ENCODE measurements around the gene INSL3.

Gene INSL3

DNA sequence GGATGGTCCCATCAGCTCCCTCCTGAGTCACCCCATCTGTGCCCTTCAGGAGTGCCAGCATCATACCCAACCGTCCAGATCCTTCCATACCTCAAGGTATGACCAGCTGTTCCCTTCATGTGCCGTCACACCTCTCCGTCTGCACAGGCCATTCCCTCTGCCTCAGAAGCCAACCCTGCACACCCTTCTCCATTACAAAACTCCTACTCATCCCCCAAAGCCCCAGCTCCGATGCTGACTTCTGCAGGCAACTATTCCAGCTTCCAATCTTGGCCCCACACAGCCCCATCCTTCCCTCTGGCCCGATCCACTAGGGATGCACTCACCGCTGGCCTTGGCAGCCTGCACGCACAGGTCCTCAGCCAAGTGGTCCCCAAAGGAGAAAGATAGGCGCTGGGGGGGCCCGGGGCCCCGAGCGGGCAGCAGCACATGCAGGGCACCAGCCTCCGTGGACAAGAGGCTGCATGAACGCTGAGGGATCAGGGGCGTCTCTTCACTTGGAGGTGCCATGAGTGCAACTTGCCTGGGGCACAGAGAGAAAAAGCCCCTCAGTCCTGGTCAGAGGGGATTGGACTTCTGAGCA lies 22.7 kb upstream of the INSL3 start:
- no peak for DNase-seq

DNA sequence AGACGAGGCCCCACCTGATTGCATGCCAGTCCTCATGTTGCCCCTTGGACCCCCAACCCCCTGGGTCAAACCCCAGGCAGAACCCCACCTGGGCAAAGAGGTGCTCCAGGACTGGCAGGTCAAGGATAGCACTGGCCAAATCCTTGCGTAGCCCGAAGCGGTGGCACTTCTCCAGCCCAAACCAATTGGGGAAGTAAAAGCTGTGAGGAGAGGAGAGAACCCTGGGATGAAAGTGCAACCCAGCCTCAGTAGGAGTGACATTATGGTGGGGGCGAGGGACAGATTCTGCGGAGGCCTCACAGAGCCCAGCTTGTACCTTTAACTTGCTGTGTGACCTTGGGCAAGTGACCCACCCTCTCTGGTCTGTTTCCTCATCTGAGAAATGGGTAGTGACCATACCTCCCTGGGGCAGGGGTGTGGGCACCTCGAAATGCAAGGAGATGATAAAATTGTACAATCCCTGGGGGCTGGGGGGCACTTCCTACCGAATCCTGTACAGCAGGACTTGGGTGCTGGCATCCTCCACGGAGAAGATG lies 22.0 kb upstream of the INSL3 start:
- DNase-seq, result no peak

DNA sequence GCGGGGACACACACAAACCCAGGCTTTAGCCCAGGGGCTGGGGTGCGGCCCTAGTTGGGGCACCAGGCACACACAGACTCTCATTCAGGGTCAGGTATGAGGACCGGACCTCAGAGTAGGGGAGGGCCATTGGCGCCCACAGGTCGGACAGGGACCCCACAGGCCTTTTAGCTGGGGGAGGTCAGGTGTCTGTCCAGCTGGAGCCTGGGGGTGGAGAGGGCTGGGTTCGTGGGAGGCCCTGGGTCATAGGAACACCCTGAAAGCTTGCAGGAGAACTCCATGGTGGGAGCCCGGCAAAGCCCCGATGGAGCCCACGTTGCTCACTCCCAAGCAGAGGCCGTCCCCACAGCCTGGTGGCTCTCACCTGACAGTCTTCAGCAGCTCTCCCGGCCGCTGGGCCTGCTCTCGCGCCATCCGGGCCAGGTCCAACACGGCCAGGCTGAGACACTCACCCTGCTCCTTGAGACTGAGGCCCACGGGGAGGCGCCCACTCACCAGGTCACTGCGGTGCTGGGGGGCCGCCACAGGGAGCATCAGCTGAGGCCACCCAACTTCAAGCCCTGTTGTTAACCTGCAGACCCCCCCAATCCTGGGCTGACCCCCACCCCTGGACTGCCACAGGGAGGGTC lies 21.5 kb upstream of the INSL3 start:
- no peak for DNase-seq

- DNase-seq, result peak; percentile 90
Observed at GRCh38 chr19:17841810-17842662, 20.7 kb upstream of the INSL3 start.

DNA sequence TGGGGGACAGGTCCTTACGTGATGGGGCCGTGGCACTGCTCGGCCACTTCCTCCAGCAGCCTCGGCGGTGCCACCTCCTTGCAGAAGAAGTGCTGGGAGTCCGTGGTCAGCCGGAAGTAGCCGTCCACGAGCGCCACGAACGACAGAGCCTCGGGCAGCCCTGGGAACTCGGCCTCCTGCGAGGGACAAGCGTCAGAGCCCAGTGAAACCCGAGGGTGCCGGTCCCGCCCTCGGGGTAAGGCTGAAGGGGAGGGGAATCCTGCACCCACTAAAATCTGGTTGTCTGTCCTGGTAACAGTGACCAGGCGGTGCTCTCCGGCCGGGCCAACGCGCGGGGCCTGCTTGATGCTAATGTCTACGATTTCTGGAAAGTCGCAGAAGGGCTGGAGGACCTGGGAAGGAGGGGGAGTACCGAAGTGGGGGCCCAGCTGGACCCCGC lies 20.1 kb upstream of the INSL3 start:
- no peak for DNase-seq

- DNase-seq, result no peak
Observed at GRCh38 chr19:17840019-17840418, 18.7 kb upstream of the INSL3 start.

- DNase-seq, result no peak
Observed at GRCh38 chr19:17837972-17838371, 16.7 kb upstream of the INSL3 start.

GRCh38 chr19:17836530-17836929 lies 15.2 kb upstream of the INSL3 start:
- DNase-seq, result no peak

DNA sequence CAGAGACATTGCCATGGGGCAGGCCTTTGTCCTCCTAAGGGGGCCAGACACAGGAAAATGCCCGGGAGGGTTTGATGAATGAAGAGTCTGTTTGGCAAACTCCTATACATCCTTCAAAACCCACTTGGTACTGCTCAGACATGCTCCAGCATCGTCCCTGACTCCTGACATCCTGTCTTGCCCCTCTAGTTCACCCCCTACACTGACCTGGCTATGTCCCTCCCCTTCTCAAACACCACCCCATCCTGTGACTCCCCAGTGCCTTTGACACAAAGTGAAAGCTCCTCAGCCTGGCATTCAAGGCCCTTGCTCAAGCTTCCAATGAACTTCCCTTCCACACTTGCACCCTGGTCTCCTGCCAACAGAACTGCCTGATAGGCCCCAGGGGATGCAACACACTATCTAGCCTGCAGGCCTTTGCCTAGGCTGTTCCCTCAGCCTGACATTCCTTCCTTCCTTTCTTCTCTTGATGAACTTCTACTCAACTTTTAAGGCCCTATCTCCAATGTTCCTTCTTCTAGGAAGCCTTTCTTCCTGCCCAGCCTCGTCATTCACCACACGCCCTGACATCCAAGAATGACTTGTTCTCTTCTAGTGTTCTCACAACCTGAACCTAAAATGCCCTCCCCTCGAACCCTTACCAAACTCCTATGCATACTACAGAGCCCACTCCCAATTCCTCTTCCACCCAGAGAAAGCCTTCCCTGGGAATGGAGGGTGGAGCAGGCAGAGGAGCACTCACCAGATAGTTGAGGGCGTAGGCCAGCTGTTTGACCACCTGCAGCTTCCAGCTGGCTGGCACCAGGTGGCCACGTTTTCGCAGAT lies 14.1 kb upstream of the INSL3 start:
- DNase-seq, result no peak

GRCh38 chr19:17834350-17835181 lies 13.2 kb upstream of the INSL3 start:
- no peak for DNase-seq

DNA sequence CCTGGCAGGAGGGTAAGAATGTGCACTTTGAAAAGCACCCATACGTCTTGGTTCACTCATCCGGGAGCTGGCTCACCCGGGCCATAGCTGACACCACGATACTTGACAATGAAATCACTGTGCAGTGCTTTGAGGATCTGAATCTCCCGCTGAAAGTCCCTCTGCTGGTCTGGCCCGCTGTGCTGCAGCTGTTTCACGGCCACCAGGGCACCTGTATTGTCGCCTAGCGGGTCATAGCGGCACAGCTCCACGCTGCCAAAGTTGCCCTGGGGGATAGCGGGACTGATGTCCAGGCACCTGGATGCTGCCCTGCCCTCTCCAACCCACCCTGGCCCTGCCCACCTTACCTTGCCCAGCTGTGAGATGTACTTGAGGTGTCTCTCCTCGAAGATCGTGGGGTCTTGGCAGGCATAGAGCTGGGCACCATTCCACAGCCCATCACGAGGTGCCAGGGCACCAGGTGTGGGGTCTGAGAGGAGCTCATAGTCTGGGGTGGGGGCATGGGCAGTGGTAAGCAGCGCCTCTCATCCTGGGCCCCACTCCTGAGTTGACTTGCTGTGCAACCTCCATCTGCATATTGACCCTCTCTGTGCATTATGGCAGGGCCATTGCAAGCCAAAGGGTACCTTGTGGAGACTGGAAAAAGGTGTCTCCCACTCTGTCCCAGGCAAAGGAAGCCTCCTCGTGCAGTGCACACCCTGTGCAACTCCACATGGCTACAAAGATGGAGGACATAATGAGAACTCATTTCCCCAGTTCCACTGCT lies 11.3 kb upstream of the INSL3 start:
- DNase-seq, result no peak

- DNase-seq, result no peak
Observed at GRCh38 chr19:17831419-17831888, 10.1 kb upstream of the INSL3 start.

GRCh38 chr19:17830567-17831418 lies 9.5 kb upstream of the INSL3 start:
- peak; percentile 89 for DNase-seq

- DNase-seq, result peak; percentile 74
Observed at GRCh38 chr19:17829855-17830566, 8.7 kb upstream of the INSL3 start.

GRCh38 chr19:17826508-17827056 lies 5.3 kb upstream of the INSL3 start:
- DNase-seq, result no peak

DNA sequence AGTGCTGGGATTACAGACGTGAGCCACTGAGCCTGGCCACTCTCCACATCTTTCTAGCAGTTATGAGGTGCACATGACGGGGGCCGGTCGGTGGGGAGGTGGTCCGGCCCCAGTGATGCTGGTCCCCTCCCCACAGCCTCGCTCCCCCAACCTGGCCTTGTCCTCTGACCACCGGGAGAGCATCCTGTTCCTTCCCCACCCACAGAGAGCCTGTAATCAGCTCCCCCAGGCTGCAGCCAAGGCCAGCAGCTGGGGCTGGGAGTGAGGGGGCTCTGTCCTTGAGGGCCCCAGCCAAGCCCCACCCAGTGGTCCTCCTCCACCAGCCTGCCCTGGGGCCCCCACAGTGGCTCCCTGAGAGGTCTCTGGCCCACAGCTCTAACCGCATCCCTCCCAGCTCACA lies 3.0 kb upstream of the INSL3 start:
- DNase-seq, result no peak

- no peak for DNase-seq
Observed at GRCh38 chr19:17817668-17818363, 3.5 kb downstream of the INSL3 start.

GRCh38 chr19:17812099-17812498 lies 9.2 kb downstream of the INSL3 start:
- no peak for DNase-seq
